T-helper 1 cell treated with Interleukin-12 subunit alpha and Interleukin-12 subunit beta and Interleukin-4 antibody, amounts not matched to agents 30 μg/mL and 1 μg/mL, for 36 hours (primary cell): ENCODE results near the gene ANO4.
"Not testable (repeated sequence)": the region's sequence is repeated elsewhere in the genome, so short reads cannot be mapped to it uniquely, and the experiment has no call there.

Source experiments
- H3K27ac Mint-ChIP-seq: one replicate; pipeline ENCODE4 v1.8.0; 2021; ENCODE audit warnings: mild to moderate bottlenecking, mixed read lengths
- H3K27me3 Mint-ChIP-seq: one replicate; pipeline ENCODE4 v1.8.0; 2021; ENCODE audit warnings: low read depth, mixed read lengths
- H3K36me3 Mint-ChIP-seq: one replicate; pipeline ENCODE4 v1.8.0; 2021; ENCODE audit warnings: low read depth, mixed read lengths
- H3K4me1 Mint-ChIP-seq: one replicate; pipeline ENCODE4 v1.8.0; 2021; ENCODE audit warnings: low read depth, mixed read lengths
- H3K4me3 Mint-ChIP-seq: one replicate; pipeline ENCODE4 v1.8.0; 2021; ENCODE audit warnings: mild to moderate bottlenecking, moderate library complexity, mixed read lengths
- H3K9me3 Mint-ChIP-seq: one replicate; pipeline ENCODE4 v1.8.0; 2021; ENCODE audit warnings: mixed read lengths

The ANO4 gene

DNA sequence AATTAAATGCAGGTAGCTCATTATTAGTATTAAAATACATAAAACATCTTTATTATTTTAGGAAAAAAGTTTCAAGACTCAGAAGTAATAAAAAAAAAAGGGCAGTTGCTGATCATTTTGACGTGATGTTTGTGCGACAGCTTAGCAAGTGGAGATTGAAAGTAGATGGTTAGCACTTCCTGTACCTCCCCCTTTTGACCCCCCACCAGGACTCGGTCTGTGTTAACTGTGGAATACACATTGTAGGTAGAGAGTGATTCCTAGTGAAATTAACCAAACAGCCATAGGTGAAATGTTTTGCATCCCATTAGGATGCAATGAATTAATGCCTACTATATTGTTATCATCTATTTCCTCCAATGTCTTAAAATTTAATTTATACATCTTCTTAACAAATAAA, 294.7 kb downstream of the ANO4 start:
- H3K4me3 Mint-ChIP-seq = no peak overlapping the region
- H3K36me3 Mint-ChIP-seq = no peaks in the 10 kb centered on the region
- peaks cover 4% of the 10 kb centered on the region for H3K27me3 Mint-ChIP-seq
- H3K9me3 Mint-ChIP-seq = no peaks in the 10 kb centered on the region
- no peak overlapping the region for H3K27ac Mint-ChIP-seq
- H3K4me1 Mint-ChIP-seq = peaks cover 4% of the 10 kb centered on the region

- not testable (repeated sequence) for H3K9me3 Mint-ChIP-seq, H3K4me3 Mint-ChIP-seq, H3K27me3 Mint-ChIP-seq
These were observed 295.6 kb downstream of the ANO4 start for GRCh38 chr12:101090222-101090621.

GRCh38 chr12:101097829-101098580, 303.4 kb downstream of the ANO4 start:
- Mint-ChIP-seq H3K4me3 (no peak overlapping the region), H3K9me3 (no peaks in the 10 kb centered on the region), H3K36me3 (no peaks in the 10 kb centered on the region), H3K27me3 (no peaks in the 10 kb centered on the region), H3K4me1 (no peaks in the 10 kb centered on the region), H3K27ac (no peak overlapping the region)

More at GRCh38 chr12:101090222-101090621, 295.6 kb downstream of the ANO4 start:
- not testable (repeated sequence) for H3K36me3 Mint-ChIP-seq, H3K27ac Mint-ChIP-seq, H3K4me1 Mint-ChIP-seq

DNA sequence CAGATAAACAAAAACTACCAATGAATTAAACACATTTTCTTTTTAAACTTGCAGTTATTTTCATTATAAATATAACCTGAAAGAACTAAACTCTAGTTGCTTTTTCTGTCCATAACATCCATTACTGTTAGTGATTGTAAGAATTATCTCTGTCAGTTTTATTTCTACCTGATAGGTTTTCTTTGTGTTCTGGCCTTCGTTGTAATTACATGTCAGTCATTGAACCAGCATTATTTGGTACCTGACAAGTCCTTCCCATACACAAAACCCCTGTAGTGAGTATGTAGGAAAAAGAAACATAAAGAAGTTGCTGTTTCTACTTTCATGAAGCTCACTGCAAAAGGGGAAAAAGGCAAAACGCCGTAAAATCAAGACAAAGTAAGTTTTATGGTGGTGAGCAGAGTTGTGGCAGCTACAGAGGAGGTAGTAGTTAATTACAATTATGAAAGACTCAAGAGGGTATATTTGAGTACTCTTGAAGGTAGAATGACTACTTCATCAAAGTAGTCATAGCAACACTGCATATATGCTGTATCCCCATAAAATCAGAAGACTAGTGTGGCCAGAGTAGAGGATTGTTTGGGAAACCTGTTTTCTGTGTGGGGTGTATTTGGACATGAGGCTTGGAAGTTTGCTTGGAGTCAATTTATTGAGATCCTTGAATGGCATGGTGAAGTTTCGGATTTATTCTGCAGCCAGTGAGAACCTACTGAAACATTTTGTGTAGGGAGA, 312.6 kb downstream of the ANO4 start:
- Mint-ChIP-seq H3K9me3 (peaks cover 5% of the 10 kb centered on the region), H3K4me1 (no peaks in the 10 kb centered on the region), H3K36me3 (no peaks in the 10 kb centered on the region), H3K27ac (no peak overlapping the region), H3K4me3 (no peak overlapping the region), H3K27me3 (no peaks in the 10 kb centered on the region)

DNA sequence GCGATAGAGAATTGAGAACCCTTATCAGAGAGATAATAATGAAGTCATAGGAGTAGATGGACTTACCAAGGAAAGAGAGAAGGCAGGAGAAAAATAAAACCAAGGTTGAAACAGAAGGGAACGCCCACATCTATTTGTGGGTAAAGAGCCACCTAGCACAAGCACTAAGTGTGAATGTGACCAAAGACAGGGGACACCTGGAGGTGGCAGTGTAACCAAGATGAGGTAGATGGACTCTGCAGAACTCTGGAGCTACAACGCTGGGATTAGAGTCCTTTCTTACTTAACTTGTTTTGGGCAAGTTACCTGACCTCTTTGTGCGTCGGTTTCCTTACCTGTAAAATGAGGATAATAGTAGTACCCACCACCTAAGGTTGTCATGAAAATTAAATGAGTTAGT, 313.6 kb downstream of the ANO4 start:
- H3K4me3 Mint-ChIP-seq = no peak overlapping the region
- no peaks in the 10 kb centered on the region for H3K27me3 Mint-ChIP-seq
- H3K9me3 Mint-ChIP-seq = peaks cover 5% of the 10 kb centered on the region
- no peaks in the 10 kb centered on the region for H3K4me1 Mint-ChIP-seq
- no peak overlapping the region for H3K27ac Mint-ChIP-seq
- H3K36me3 Mint-ChIP-seq = no peaks in the 10 kb centered on the region

GRCh38 chr12:101110866-101111265, 316.3 kb downstream of the ANO4 start:
- no peaks in the 10 kb centered on the region for H3K9me3 Mint-ChIP-seq
- no peaks in the 10 kb centered on the region for H3K27me3 Mint-ChIP-seq
- no peak overlapping the region for H3K4me3 Mint-ChIP-seq
- H3K4me1 Mint-ChIP-seq = no peaks in the 10 kb centered on the region
- no peaks in the 10 kb centered on the region for H3K36me3 Mint-ChIP-seq
- H3K27ac Mint-ChIP-seq = no peak overlapping the region

DNA sequence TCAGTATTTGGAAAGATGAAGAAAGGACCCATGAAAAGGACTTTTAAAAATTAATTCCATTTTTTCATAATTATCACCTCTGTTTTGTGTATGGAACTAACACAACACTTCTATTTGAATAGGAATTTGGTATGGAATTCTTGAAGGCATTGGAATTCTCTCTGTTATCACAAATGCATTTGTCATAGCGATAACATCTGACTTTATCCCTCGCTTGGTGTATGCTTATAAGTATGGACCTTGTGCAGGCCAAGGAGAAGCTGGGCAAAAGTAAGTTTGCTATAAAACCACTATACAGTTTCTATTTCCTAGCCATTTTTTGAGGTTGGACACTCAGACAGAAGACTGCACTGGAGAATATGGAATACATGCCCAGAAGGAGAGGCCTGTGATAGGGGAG, 316.9 kb downstream of the ANO4 start:
- Mint-ChIP-seq H3K27ac (no peak overlapping the region), H3K4me1 (no peaks in the 10 kb centered on the region), H3K36me3 (no peaks in the 10 kb centered on the region), H3K27me3 (no peaks in the 10 kb centered on the region), H3K9me3 (no peaks in the 10 kb centered on the region), H3K4me3 (no peak overlapping the region)

DNA sequence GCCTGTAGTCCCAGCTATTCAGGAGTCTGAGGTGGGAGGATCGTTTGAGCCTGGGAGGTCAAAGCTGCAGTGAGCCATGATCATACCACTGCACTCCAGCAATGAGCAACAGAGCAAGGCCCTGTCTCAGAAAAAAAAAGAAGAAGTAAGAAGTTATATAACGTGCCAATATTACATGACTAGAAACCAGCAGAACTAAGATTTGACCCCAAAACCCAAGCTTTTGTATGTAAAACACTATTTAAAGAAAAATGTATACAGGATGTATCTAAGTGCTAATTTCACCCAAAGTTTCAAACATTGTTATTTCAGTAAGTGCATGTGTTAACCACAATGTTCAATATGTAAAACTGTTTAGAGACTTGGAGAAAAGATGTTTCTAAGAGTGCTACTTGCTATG, 320.8 kb downstream of the ANO4 start:
- Mint-ChIP-seq H3K36me3 (no peaks in the 10 kb centered on the region), H3K27me3 (no peaks in the 10 kb centered on the region), H3K4me3 (no peak overlapping the region), H3K27ac (no peak overlapping the region), H3K4me1 (no peaks in the 10 kb centered on the region), H3K9me3 (peaks cover 3% of the 10 kb centered on the region)

DNA sequence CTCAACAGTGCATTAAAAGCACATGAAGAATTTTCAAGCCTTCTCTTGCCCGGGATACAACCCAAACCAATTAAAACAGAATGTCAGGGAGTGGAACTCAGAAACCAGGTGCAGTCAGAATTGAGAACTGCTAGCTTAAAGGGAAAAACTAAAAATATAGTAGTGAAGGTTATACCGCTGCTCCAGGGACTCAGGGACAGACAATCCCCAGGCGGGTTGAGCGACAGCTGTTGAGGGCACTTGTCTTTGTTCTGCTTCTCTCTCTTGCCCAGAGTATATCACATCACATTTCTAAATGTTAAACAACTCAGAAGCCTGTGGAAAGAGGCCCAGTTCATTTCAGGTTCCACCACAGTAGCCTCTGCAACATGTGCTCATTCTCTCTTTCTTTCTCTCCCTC, 322.3 kb downstream of the ANO4 start:
- Mint-ChIP-seq H3K36me3 (no peaks in the 10 kb centered on the region), H3K9me3 (peaks cover 10% of the 10 kb centered on the region), H3K27ac (no peak overlapping the region), H3K27me3 (no peaks in the 10 kb centered on the region), H3K4me3 (no peak overlapping the region), H3K4me1 (no peaks in the 10 kb centered on the region)

GRCh38 chr12:101117842-101118241, 323.3 kb downstream of the ANO4 start:
- H3K36me3 Mint-ChIP-seq = no peaks in the 10 kb centered on the region
- no peaks in the 10 kb centered on the region for H3K4me1 Mint-ChIP-seq
- H3K27ac Mint-ChIP-seq = no peak overlapping the region
- H3K27me3 Mint-ChIP-seq = no peaks in the 10 kb centered on the region
- peaks cover 10% of the 10 kb centered on the region for H3K9me3 Mint-ChIP-seq
- no peak overlapping the region for H3K4me3 Mint-ChIP-seq

GRCh38 chr12:101127521-101128219, 333.1 kb downstream of the ANO4 start:
- Mint-ChIP-seq H3K4me3 (no peak overlapping the region), H3K4me1 (no peaks in the 10 kb centered on the region), H3K9me3 (no peaks in the 10 kb centered on the region), H3K27ac (no peak overlapping the region), H3K36me3 (no peaks in the 10 kb centered on the region), H3K27me3 (no peaks in the 10 kb centered on the region)

DNA sequence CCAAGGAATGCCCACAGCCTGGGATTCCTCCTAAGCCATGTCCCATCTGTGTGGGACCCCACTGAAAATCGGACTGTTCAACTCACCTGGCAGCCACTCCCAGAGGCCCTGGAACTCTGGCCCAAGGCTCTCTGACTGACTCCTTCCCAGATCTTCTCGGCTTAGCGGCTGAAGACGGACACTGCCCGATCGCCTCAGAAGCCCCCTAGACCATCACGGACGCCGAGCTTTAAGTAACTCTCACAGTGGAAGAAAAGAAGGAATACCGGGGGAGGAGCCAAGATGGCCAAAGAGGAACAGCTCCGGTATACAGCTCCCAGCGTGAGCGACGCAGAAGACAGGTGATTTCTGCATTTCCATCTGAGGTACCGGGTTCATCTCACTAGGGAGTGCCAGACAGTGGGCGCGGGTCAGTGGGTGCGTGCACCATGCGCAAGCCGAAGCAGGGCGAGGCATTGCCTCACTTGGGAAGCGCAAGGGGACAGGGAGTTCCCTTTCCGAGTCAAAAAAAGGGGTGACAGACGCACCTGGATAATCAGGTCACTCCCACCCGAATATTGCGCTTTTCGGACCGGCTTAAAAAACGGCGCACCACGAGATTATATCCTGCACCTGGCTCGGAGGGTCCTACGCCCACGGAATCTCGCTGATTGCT, 351.3 kb downstream of the ANO4 start:
- not testable (repeated sequence) for H3K4me1 Mint-ChIP-seq, H3K36me3 Mint-ChIP-seq, H3K4me3 Mint-ChIP-seq, H3K9me3 Mint-ChIP-seq, H3K27ac Mint-ChIP-seq, H3K27me3 Mint-ChIP-seq

DNA sequence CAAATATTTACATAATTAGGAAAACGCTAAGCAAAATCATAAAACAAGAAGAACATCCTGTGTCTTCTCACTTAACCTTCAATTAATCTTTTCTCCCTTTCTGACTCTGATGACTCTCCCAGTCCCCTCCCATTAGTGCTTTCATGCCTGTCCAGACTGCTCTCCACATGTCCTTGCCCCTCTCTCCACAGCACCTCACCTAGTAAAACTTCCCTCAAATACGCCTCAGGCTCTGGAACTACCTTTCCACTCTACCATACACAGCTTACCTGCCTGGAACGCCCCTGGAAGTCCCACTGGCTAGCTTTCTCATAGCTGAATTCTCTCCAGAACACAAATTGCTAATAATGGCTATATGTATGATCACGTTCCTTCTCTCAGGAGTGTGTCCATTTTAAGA, 370.7 kb downstream of the ANO4 start:
- no peaks in the 10 kb centered on the region for H3K4me1 Mint-ChIP-seq
- no peak overlapping the region for H3K27ac Mint-ChIP-seq
- H3K27me3 Mint-ChIP-seq = no peaks in the 10 kb centered on the region
- no peaks in the 10 kb centered on the region for H3K36me3 Mint-ChIP-seq
- H3K9me3 Mint-ChIP-seq = no peaks in the 10 kb centered on the region
- H3K4me3 Mint-ChIP-seq = no peak overlapping the region

- no peaks in the 10 kb centered on the region for H3K4me1 Mint-ChIP-seq
- H3K9me3 Mint-ChIP-seq = no peaks in the 10 kb centered on the region
- H3K27ac Mint-ChIP-seq = no peak overlapping the region
- no peaks in the 10 kb centered on the region for H3K27me3 Mint-ChIP-seq
- H3K4me3 Mint-ChIP-seq = no peak overlapping the region
- H3K36me3 Mint-ChIP-seq = no peaks in the 10 kb centered on the region
These were observed 372.3 kb downstream of the ANO4 start for GRCh38 chr12:101166866-101167265.
